ENCODE measurements around the gene PLEKHA7.

PLEKHA7 gene

DNA sequence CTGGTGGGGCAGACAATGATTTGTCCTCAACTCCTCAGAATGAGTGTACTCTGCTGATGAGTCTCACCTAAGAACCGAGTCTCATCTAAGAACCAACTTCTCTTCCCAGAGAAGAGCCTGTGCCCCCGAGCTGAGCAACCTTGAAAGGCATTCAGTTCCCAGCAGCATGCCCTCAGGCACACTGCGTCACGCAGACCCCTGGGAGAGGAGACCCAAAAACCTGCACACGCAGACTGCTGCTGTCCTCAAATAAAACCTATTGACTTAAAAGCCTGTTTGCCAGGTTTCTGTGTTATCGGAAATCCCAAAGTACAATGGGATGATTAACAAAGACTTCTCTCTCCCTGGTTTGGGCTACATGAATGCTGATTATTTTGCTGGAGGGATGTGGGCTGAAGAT, 154.6 kb downstream of the PLEKHA7 start:
- FAIRE-seq (no peak), DNase-seq (ENCODE audit: insufficient read length, low spot score) (no peak)
- TF ChIP-seq, protein P1, sequence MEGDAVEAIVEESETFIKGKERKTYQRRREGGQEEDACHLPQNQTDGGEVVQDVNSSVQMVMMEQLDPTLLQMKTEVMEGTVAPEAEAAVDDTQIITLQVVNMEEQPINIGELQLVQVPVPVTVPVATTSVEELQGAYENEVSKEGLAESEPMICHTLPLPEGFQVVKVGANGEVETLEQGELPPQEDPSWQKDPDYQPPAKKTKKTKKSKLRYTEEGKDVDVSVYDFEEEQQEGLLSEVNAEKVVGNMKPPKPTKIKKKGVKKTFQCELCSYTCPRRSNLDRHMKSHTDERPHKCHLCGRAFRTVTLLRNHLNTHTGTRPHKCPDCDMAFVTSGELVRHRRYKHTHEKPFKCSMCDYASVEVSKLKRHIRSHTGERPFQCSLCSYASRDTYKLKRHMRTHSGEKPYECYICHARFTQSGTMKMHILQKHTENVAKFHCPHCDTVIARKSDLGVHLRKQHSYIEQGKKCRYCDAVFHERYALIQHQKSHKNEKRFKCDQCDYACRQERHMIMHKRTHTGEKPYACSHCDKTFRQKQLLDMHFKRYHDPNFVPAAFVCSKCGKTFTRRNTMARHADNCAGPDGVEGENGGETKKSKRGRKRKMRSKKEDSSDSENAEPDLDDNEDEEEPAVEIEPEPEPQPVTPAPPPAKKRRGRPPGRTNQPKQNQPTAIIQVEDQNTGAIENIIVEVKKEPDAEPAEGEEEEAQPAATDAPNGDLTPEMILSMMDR (IDR thresholded peaks at IDR 0.05; ENCODE audit: insufficient read depth, missing control alignments): no peak

- TF ChIP-seq, protein P1 (IDR thresholded peaks at IDR 0.05; ENCODE audit: insufficient read depth, missing control alignments): no peak
- DNase-seq (ENCODE audit: insufficient read length, low spot score) (no peak), FAIRE-seq (no peak)
These were observed 157.0 kb downstream of the PLEKHA7 start for GRCh38 chr11:16857186-16857585.

GRCh38 chr11:16856022-16856471, 158.2 kb downstream of the PLEKHA7 start:
- FAIRE-seq (no peak), DNase-seq (ENCODE audit: insufficient read length, low spot score) (no peak)
- TF ChIP-seq, protein P1 (IDR thresholded peaks at IDR 0.05; ENCODE audit: insufficient read depth, missing control alignments): no peak

- TF ChIP-seq, protein P1 (IDR thresholded peaks at IDR 0.05; ENCODE audit: insufficient read depth, missing control alignments): no peak
- DNase-seq (ENCODE audit: insufficient read length, low spot score) (no peak), FAIRE-seq (no peak)
These were observed 159.2 kb downstream of the PLEKHA7 start for GRCh38 chr11:16854979-16855378.

GRCh38 chr11:16853859-16854258, 160.4 kb downstream of the PLEKHA7 start:
- FAIRE-seq (no peak), DNase-seq (ENCODE audit: insufficient read length, low spot score) (no peak)

DNA sequence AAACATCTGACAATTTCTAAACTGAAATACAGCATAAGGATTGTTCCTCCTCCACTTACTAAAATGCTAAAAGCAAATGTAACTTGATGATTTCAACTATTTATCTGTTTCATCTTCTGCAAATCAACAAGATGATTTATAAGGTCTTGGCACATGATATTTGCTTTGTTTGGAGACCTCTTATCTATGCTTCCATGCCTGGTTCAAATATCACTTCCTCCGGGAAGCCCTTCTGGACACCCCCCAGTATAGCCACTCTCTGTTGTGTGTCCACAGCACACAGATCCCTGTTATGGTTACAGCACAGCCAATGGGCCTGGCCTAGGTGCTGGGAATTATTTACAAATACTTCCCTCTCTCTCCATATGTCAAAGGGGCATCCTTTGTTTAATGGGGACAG, 160.9 kb downstream of the PLEKHA7 start:
- no peak for FAIRE-seq
- DNase-seq (ENCODE audit: insufficient read length, low spot score): no peak
- TF ChIP-seq, protein P1 (IDR thresholded peaks at IDR 0.05; ENCODE audit: insufficient read depth, missing control alignments): no peak

More at GRCh38 chr11:16853859-16854258, 160.4 kb downstream of the PLEKHA7 start:
- TF ChIP-seq, protein P1 (IDR thresholded peaks at IDR 0.05; ENCODE audit: insufficient read depth, missing control alignments): no peak

- FAIRE-seq (no peak), DNase-seq (ENCODE audit: insufficient read length, low spot score) (no peak)
- TF ChIP-seq, protein P1 (IDR thresholded peaks at IDR 0.05; ENCODE audit: insufficient read depth, missing control alignments): no peak
These were observed 167.9 kb downstream of the PLEKHA7 start for GRCh38 chr11:16846305-16846704.
